ENCODE results near the gene STAT6.

STAT6 gene

DNA sequence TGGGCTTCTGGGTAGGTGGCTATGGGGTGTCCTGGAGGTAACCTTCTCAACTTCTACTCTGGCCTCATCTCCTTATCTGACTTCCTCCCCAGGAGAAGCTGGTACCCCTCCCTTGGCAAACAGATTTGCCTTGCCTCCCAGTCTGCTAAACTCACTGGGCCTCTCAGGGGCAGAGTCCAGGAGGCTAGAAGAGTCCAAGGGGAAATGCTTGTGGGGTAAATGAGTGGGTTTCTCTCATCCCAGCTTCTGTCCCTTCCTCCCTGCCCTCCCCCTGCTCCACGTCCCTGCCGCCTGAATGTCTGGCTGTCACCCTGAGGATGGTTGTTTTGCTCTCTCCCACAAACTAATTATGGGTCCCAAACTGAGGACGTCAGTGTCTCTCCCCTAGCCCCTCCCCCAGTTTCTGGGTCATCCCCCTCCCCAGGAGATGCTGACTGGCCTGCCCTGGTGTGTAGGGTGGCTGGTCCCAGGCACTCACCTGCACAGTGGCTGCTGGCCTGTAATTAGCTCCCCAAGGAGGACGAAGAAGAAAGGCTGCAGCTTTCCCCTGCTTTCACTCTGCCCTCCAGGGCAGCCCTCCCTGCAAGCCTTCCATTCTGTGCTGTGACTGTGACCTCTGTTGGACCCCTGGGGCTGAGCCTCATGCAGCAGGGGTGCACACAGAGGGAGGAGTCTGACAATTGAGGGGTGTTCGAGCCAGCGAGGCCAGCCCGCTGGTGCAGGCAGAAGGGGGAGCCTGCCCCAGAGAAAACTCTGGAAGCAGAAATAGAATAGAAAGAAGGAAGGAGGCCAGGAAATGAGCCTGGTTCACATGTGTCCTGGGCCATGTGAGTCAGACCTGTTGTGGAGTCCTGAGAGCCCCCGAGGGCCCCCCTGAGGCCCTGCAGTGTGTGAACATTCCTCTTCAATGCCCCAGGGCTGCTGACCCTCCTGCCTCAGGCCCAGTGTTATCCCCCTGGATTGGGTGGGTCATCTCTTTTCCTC is 36.1 kb upstream of the STAT6 start, which contains the start of gene LRP1-AS:
TSS of gene LRP1-AS (minus strand) at position 659 of the 984 bp plus-strand sequence.
- DNase-seq (ENCODE audit: low read depth in 3 of 3): no peak

DNA sequence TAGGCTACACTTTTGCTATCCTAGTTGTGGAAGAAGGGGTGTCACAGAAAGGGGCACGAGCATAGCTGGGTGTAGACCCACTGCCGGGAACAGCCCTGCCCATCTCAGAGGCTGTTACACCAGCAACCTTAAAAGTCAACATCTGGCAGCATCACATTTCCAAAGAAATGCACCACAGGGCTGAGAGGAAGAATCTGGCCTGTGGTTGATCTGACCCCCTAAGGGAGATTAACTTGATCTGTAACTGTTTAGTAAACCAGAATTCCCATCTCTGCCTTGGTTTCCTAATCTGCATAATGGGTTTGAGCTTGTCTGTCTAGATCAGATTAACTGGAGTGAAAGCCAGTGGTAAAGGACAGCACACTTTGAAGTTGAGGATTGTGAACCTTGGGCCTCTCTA is 34.9 kb upstream of the STAT6 start:
- DNase-seq (ENCODE audit: low read depth in 3 of 3): no peak

DNA sequence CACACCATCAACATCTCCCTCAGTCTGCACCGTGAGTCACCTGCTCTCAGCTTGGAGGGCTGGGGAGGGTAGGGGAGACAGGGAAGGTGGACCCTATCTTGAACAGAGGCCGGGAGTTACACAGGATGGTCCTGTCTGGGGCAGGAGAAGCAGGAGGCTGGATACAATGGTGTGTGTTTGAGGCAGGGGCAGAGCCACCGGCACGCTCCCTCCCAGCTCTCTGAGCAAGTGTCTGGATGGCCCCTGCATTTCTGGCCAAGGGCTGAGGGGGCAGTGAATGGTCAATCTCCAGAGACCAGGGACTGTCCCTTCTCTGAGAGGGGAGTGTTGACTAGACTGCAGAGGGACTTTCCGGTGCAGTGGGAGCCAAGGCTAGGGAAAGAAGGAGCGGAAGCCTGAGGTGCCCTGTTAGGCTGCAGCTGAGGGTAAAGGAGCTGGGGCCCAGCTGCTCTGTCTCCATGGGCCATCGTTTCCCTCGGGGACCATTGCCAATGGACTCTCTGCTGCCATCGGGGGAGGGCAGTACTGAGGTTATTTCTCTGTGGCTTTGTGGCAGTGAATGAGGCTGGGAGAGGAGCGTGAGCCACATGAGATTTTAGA is 34.4 kb upstream of the STAT6 start:
- no peak for DNase-seq (ENCODE audit: low read depth in 3 of 3)

DNA sequence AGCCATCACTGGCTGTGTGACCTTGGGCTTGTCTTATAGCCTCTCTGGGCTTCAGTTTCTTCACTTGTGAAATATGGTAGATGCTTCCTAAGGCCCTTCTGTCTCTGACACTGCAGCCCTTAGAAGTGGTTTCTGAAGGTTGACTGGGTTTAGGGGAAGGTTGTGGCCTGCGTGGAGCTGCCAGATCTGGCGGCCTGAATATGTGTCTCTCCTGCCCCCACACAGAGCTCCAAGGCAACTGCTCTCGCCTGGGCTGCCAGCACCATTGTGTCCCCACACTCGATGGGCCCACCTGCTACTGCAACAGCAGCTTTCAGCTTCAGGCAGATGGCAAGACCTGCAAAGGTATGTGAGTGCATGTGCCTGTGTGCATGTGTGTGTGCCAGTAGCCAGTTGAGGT is 32.3 kb upstream of the STAT6 start:
- no peak for DNase-seq (ENCODE audit: low read depth in 3 of 3)

DNA sequence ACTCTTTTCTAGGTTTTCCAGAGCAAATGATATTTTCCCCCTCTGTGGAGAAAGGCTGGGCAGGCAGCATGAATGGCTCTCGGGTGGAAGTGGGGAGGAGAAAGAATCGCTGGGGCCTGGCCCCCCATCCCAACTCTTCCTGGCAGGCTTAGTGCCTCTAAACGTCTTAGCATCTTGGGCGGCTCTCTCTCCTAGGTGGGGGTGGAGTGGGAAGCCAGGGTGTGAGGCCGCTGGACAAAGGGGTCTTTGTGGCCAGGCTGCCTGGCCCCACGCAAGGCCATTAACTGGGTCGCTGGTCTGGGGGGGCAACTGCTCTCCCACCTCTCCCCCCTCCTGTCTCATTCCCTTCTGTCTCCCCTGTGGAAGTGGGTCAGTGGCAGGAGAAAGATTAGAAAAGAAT is 31.6 kb upstream of the STAT6 start:
- no peak for DNase-seq (ENCODE audit: low read depth in 3 of 3)

DNA sequence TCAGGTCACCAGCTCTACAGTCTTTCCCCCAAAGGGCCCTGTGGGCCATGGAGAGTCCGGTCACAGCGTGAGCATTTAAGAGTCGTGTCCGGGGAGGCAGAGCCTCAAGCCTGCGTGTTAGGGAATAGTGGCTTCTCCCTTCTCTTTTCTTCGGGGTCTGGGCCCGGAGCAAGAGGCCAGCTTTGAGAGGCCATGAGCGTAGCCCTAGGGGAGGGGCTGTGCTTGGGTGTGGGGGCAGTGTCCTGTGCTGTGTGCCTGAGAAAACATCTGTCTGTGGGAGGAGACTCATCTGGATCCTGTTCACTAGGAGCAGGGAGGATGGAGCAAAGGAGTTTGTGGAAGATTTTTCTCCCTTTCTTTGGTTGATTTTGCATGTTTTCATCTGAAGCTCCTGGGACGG is 31.0 kb upstream of the STAT6 start:
- no peak for DNase-seq (ENCODE audit: low read depth in 3 of 3)

DNA sequence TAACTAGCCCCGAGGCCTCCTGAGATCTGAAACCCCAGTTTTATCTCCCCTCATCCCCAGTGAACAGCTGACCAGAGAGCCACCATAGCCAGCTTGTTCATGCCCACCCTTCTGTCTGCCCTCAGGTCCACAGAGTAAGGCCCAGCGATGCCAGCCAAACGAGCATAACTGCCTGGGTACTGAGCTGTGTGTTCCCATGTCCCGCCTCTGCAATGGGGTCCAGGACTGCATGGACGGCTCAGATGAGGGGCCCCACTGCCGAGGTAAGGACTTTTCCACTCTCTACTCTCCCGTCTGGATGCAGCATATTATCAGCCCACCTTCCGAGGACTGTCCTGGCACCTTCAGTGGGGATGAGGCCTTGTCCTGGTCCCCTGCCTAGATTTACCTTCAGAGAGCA is 30.1 kb upstream of the STAT6 start:
- DNase-seq (ENCODE audit: low read depth in 3 of 3): no peak

DNA sequence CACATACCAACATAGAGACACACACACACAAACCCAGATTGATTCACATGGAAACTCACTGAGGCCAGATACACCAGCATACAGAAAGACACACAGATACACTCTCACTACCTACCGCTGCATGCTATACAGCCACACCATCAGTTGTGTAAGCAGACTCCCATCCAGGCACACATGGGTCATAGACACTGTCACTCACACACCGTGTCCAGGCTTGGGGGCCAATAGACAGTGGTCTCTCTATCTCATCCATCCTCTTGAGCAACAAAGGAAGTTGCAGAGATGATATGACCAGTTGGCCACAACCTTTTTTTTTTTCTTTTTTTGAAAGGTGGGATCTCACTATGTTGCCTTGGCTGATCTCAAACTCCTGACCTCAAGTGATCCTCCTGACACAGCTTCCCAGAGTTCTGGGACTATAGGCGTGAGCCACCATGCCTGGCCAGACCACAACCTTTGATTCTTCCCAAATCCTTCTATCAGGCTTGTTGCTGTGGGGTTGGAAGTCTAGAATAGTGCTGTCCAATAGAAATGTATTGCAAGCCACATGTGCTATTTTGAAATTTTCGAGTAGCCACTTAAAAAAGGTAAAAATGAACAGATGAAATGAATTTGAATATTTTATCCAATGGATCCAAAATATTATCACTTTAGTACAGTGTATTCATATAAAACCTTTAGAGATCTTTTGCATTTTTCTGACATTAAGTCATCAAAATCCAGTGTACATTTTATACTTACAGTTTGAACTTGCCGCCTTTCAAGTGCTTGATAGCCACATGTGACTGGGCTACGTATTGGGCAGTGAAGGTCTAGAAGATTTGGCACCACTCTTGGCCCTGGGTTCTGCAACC is 28.9 kb upstream of the STAT6 start:
- no peak for DNase-seq (ENCODE audit: low read depth in 3 of 3)

DNA sequence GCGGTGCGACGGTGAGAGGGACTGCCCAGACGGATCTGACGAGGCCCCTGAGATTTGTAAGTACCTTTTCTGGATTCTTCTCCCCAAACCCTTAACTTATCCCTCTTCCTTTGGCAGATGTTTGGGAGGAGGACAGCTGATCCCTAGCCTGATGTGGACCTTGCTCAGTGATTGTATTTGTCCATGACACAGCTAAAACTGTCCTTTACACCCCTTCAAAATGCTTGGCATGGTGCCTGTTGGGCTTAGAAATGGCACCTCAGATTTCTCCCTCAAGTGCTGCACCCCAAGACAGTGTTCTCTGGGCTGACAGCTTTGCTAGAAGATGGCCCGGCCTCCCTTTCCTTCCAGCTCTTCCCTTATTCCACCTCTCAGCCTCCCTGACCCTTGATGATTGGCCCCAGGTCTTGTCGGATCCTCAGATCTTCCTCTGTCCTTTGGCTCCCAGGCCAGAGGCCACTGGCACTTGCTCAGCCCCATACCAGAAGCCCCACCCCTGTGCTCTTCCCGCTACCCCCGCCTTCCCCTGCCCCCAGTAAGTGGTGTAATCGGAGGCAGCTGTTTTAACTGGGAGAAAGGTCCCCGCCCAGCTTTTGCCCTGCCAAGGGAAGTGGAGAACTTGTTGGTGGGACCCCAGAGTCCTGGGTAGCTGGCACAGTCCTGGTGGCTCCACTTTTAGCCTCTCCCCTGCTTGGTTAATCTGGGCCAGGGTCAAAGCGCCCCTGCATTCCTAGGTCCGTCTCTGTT is 27.5 kb upstream of the STAT6 start:
- DNase-seq (ENCODE audit: low read depth in 3 of 3): no peak

DNA sequence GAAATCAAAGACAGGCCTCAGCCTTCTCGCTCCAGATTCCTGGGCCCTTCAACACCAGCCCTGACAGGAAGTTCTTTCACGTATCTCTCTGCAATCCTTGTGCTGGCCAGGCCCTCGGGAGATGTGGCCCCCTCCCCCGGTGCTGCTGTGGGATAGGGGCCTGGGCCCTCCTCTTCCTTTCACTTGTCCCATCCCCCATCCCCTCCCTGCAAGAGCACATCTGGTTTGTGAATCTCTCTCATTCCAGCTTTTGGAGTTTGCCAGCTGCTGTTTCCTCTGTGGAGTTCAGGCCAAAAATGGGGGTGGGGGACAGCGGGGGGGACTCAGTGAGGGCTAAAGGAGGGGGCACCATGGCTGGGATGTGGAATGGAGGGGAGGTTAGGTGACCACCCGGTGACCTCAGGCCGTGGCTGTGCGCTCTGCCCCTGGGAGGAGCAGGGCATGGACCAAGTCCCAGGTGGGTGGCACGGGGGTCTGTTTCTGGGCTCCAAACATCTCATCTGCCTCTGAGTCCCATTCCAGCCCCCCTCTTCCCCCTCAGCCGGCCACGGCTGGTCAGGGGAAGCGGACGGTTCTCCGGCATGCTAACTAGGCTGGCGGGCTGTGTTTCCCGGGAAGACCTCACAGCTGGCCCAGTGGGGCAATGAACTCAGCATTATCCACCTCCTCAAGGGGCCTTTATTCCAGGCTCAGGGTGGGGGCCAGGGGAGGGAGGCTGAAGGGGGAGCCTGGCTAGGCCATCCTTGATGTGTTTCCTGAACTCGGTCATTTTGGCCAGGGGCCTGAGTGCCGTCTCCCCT is 24.6 kb upstream of the STAT6 start:
- DNase-seq (ENCODE audit: low read depth in 3 of 3): no peak

DNA sequence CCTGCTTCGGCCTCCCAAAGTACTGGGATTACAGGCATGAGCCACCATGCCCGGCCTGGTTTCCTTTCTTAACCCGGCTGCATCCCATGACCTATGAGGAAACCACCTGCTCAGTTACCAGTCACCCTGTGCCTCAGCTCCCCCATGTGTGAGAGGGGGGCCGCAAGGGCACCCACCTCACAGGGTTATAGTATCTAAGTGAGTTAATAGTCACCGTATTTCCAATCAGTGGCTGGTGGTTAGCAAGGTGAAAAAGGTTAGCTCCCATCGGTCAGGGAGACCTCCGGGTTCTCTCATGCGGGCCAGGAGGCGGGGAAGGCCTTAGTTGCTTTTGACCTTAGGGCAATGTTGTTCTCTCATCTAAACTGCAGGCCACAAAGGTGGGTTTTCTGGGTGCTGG is 23.8 kb upstream of the STAT6 start:
- DNase-seq (ENCODE audit: low read depth in 3 of 3): no peak

DNA sequence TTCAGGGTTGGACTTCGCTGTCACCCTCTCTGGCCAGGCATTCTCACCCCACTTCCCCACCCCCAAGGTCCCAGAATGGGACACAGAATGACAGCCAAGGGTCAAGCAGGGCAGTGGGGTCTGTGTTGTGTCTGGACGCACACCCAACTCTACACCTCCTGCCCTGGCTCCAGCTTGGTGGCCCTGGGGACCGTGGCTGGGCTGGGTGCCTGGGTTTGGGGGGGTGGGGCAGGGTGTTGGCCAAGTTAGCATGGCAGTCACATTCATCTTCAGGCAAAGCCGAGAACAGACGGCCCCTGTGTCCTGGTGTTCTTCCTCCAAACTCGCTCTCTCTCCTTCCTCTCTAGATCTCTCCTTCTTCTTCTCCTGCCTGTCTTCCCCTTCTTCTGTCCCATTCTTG is 22.8 kb upstream of the STAT6 start:
- DNase-seq (ENCODE audit: low read depth in 3 of 3): no peak

DNA sequence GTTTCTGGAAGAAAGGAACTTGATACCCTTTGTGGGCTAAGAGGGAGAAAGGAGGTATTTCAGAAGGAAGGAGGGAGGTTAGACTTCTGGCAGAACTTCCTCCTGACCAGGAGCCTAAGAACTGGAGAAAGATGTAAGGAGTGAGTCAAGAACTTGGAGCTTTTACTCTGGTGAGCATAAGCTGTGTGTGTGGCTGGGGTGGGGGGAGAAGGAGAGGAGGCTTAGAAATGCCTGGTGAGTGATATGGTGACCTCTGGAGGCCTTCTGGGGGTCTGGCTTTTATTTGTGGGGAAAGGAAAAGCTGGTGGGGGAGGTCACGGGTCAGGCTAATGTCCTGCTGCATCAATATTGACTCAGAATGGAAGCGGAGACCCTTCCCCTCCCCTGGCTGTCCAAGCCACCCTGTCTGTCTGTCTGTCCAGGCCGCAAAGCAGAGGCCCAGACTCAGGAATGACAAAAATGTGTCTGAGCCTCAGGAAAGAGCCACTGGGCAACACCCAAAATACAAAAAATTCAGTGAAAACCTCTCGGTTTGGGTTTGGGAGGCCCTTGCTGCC is 21.9 kb upstream of the STAT6 start:
- no peak for DNase-seq (ENCODE audit: low read depth in 3 of 3)

DNA sequence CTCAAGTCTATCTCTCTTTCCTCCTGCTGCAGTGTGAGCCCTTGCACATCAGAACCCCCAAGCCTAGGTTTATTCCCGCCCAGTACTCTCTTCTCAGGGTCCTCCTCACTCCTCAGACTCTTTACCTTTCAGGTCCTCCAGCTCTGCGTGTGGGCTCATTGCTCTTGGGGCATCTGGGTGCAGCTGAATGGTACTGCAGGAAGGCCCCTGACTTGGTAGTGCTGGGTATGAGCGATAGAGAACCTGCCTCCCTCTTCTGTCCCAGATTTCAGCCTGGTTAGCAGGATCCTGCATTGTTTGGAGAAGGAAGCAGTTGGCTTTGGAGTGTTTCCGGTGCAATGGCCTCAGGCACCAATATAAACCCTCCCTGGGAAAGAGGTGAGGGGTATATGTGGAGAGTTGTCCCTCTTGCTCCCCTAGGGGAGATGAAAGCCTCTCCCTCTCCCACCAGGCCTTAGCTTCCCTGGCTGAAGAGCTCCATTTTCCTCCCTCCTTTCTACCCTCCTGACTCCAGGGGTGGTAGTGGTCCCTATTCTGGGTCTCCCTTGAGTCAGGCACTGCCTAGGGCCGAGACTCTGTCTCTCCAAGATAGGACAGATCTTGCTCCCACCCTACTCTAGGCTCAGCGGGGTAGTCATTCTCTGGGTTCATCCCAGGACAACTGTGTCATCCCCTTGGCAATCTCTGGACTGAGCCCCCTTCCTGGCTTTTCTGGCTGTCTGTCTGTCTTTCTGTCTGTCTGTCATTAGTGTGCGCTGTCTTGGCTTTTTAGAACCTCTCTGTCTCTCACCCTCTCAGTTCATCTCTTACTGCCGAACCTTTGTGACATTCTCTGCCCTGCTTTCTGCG is 21.0 kb upstream of the STAT6 start:
- no peak for DNase-seq (ENCODE audit: low read depth in 3 of 3)

DNA sequence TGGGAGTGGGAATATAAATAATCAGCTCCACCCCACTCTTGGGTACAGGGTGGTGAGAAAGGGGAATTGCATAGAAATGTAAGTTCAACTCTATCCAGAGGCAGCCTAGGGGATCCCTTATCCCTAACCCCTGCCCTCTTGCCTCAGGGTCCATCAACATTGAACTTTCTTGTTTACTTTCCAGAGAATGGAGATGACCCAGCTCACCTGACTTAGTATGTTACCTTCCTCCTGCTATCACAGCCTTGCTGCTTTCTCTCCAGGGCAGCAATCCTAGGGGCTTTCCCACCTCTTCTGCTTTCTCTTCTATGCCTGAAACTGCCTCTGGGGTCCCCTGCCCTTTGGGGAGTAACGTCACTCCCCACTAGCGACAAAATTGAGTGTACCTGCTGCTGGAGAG is 19.8 kb upstream of the STAT6 start:
- no peak for DNase-seq (ENCODE audit: low read depth in 3 of 3)

DNA sequence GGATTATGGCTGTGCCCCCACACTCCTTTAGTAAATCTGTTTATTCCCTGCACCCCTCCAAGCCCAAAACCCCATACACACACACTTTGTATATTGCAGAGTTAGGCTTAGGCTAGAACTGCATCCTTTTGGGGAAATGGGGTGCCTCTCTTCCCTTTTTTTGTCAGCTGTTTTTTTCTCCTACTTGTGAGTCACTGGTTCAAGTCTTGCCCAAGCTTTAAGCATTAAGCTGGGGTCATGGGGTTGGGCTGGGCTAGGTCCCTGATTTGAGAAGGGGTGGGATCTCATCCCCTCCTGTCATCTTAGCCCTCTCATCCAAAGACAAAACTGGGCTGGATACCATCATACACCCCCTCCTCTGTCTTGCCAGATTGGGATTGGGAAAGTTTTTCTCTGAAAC is 18.7 kb upstream of the STAT6 start:
- no peak for DNase-seq (ENCODE audit: low read depth in 3 of 3)

DNA sequence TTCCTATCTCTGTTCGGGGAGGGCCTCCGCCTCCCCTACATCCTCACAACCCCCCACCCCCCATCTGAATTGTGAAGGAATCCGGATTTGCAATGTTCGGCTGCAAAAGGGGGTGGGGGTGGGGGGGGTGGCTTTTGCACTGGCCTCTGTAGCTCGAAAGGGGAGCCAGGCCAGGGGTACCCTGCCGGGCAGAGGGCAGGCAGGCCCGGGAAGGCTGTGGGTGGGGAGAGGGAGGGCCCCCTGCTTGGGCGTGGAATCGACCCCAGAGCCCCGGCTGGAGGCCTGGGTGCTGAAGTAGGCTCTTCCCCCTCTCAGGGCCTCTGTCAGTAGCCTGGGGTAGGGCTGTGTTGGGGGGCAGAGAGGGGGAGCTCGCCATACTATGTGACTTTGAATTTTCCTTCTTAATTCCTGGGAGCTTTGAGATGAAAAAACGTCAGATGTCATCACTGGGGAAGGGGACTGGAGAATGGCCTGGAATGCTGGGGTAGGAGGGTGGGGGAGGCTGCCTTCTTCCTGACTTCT is 18.2 kb upstream of the STAT6 start:
- DNase-seq (ENCODE audit: low read depth in 3 of 3): no peak

DNA sequence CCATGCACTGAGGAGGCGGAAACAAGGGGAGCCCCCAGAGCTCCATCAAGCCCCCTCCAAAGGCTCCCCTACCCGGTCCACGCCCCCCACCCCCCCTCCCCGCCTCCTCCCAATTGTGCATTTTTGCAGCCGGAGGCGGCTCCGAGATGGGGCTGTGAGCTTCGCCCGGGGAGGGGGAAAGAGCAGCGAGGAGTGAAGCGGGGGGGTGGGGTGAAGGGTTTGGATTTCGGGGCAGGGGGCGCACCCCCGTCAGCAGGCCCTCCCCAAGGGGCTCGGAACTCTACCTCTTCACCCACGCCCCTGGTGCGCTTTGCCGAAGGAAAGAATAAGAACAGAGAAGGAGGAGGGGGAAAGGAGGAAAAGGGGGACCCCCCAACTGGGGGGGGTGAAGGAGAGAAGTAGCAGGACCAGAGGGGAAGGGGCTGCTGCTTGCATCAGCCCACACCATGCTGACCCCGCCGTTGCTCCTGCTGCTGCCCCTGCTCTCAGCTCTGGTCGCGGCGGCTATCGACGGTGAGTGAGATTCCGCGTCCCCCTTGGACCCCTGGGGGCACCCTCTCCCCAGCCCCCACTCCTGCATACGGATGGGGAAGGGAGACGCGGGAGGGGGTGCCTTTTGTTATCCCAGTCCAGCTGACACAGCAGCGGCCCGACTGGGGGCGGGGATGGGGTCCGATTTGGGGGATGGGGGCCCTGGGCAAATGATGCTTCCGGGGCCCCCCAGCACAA is 17.5 kb upstream of the STAT6 start:
- DNase-seq (ENCODE audit: low read depth in 3 of 3): no peak

Data from stimulated activated CD4-positive, alpha-beta T cell treated with anti-CD3 and anti-CD28 coated beads, TNF-alpha, amount 100 ng/mL, for 48 hours (primary cell).